CD14-positive monocyte (primary cell): ENCODE results near the gene CD276. TPM values are rescaled to one million over a fixed set of nuclear protein-coding genes. Genes with fewer than 3 reads are reported as not detected.

Source experiments
- DNase-seq, 3 donors: peaks; one replicate each; pipeline ENCODE4 v3.0.0-alpha.2; 2011 to 2022
- H2AFZ ChIP-seq: 2 replicates; pipeline ENCODE4 v1.6.0; 2012; ENCODE audit warnings: mild to moderate bottlenecking, low read depth, low read length, inconsistent platforms; ENCODE audit not compliant: insufficient read depth, poor library complexity, severe bottlenecking
- H3K27ac ChIP-seq, 2 donors: 1 replicate in 1 of 2; 2 replicates in 1 of 2; pipeline ENCODE4 v1.5.1; 2012 to 2013; ENCODE audit warnings: low read length in 2 of 2, control low read depth in 1 of 2, inconsistent platforms in 1 of 2, low read depth in 1 of 2, mild to moderate bottlenecking in 1 of 2
- H3K27me3 ChIP-seq, 2 donors: one replicate each; pipeline versions ENCODE4 v1.6.0 to v1.6.1; 2011 to 2013; ENCODE audit warnings: low read length in 2 of 2; ENCODE audit not compliant: control insufficient read depth in 2 of 2, insufficient read depth in 2 of 2
- H3K36me3 ChIP-seq, 2 donors: replicated peaks in 1 of 2; 1 replicate in 1 of 2; 2 replicates in 1 of 2; pipeline versions ENCODE4 v1.5.1 to v1.6.1; 2012 to 2013; ENCODE audit warnings: low read length in 2 of 2, control low read depth in 1 of 2, inconsistent platforms in 1 of 2, mild to moderate bottlenecking in 1 of 2; ENCODE audit not compliant: insufficient read depth in 2 of 2, control insufficient read depth in 1 of 2
- H3K4me1 ChIP-seq, 2 donors: 1 replicate in 1 of 2; 2 replicates in 1 of 2; pipeline versions ENCODE4 v1.5.1 to v1.6.1; 2012 to 2013; ENCODE audit warnings: low read length in 2 of 2, control low read depth in 1 of 2, inconsistent platforms in 1 of 2, mild to moderate bottlenecking in 1 of 2, moderate library complexity in 1 of 2; ENCODE audit not compliant: insufficient read depth in 2 of 2, control insufficient read depth in 1 of 2
- H3K4me2 ChIP-seq: replicated peaks from 2 replicates; pipeline ENCODE3; 2012; ENCODE audit warnings: low read length, moderate library complexity, mild to moderate bottlenecking; ENCODE audit not compliant: poor library complexity, severe bottlenecking; ENCODE audit errors: extremely low read depth
- H3K4me3 ChIP-seq, 3 experiments: fragments of 200-600 bp in 1 of 3; sonication (generic) in 1 of 3; replicated peaks in 1 of 3; 1 replicate in 2 of 3; 2 replicates in 1 of 3; pipeline ENCODE4 v1.5.1; 2011 to 2013; ENCODE audit warnings: low read length in 3 of 3, mild to moderate bottlenecking in 3 of 3, control low read depth in 2 of 3, low read depth in 2 of 3, inconsistent platforms in 1 of 3, moderate library complexity in 1 of 3
- H3K79me2 ChIP-seq: 2 replicates; pipeline ENCODE4 v1.6.0; 2012; ENCODE audit warnings: mild to moderate bottlenecking, control low read depth, inconsistent platforms, low read length, moderate library complexity; ENCODE audit not compliant: insufficient read depth
- H3K9ac ChIP-seq: 2 replicates; pipeline ENCODE4 v1.6.0; 2017; ENCODE audit warnings: low read length, mild to moderate bottlenecking; ENCODE audit not compliant: insufficient read depth, poor library complexity, severe bottlenecking
- H3K9me3 ChIP-seq, 2 donors: replicated peaks in 1 of 2; 1 replicate in 1 of 2; 2 replicates in 1 of 2; pipeline versions ENCODE4 v1.5.1 to v1.6.1; 2012 to 2013; ENCODE audit warnings: low read length in 2 of 2, control low read depth in 1 of 2; ENCODE audit not compliant: control insufficient read depth in 1 of 2, insufficient read depth in 1 of 2
- H4K20me1 ChIP-seq: 2 replicates; pipeline ENCODE4 v1.6.0; 2012; ENCODE audit warnings: mild to moderate bottlenecking, low read length, control low read depth, moderate library complexity; ENCODE audit not compliant: insufficient read depth
- H3K27ac Mint-ChIP-seq, 7 donors: one replicate each; pipeline ENCODE4 v1.8.0; 2020; ENCODE audit warnings: mild to moderate bottlenecking in 7 of 7, mixed read lengths in 7 of 7, moderate library complexity in 6 of 7, inconsistent platforms in 2 of 7
- H3K27me3 Mint-ChIP-seq, 3 donors: one replicate each; pipeline ENCODE4 v1.8.0; 2021 to 2022; ENCODE audit warnings: low read depth in 3 of 3, mild to moderate bottlenecking in 3 of 3, mixed read lengths in 3 of 3, moderate library complexity in 3 of 3, inconsistent platforms in 1 of 3
- H3K36me3 Mint-ChIP-seq, 2 donors: one replicate each; pipeline ENCODE4 v1.8.0; 2020; ENCODE audit warnings: mixed read lengths in 2 of 2, inconsistent platforms in 1 of 2, mild to moderate bottlenecking in 1 of 2
- H3K4me1 Mint-ChIP-seq: one replicate; pipeline ENCODE4 v1.8.0; 2020; ENCODE audit warnings: mild to moderate bottlenecking, mixed read lengths
- H3K4me3 Mint-ChIP-seq, 2 donors: one replicate each; pipeline ENCODE4 v1.8.0; 2020; ENCODE audit warnings: mild to moderate bottlenecking in 2 of 2, mixed read lengths in 2 of 2, moderate library complexity in 1 of 2
- H3K9me3 Mint-ChIP-seq, 7 donors: one replicate each; pipeline ENCODE4 v1.8.0; 2020 to 2022; ENCODE audit warnings: mixed read lengths in 7 of 7, mild to moderate bottlenecking in 6 of 7, moderate library complexity in 6 of 7, inconsistent platforms in 2 of 7
- CTCF ChIP-seq: fragments of 200-600 bp; IDR thresholded peaks from one replicate; pipeline ENCODE4 v1.8.0; 2022; ENCODE audit warnings: antibody characterized with exemption, mild to moderate bottlenecking
- WGBS: methylation state at CpG from one replicate; pipeline ENCODE4 v1.1.5; 2013; ENCODE audit warnings: missing lambda C conversion rate; ENCODE audit not compliant: insufficient coverage; 5-methylcytosine and 5-hydroxymethylcytosine counted together
- intact Hi-C, 2 donors: fragments of 100-400 bp; cut with micrococcal nuclease; formaldehyde crosslinking; loops; one replicate each; pipeline versions ENCODE4 v1.15.0 to v1.15.1; 2023
- polyA plus RNA-seq, 3 donors: library from polyadenylated mRNA; depleted of rRNA in 1 of 3; unstranded in 2 of 3; stranded (reverse) in 1 of 3; fragments of 300-500 nt in 2 of 3; fragments of >200 nt in 1 of 3; fragmentation: Illumina TruSeq in 2 of 3; gene quantifications; 1 replicate in 2 of 3; 2 replicates in 1 of 3; pipeline ENCODE4 v1.2.3, GENCODE V29; 2012 to 2021

CD276 gene
- polyA plus RNA-seq, 3 donors = 0.52 to 0.72 (median 0.64) TPM

DNA sequence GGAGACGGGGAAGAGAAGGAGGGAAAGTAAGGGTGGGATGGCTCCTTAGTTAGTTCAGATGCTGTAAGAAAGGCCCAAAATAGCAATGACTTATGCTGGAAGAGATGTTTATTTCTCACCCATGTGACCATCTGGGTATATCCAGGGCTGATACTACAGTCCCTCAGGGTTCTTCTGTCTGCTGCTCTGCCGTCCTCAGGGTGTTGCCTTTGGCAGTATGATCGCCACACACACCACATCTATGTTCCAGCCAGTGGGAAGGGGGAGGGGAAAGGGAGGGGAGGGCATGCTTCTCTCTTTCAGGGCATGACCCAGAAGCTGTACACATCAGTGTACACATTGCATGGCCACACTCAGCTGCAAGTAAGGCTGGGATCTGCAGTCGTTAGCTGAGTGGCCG, 10.2 kb downstream of the CD276 start:
- 49% methylated on average over 3 of the region's 5 CpGs for WGBS
- Mint-ChIP-seq H3K27me3 (peaks cover 48 to 57% (median 54%) of the 10 kb centered on the region in 3 donors), H3K27ac (no peak overlapping the region), H3K36me3 (no peaks in the 10 kb centered on the region), H3K4me3 (peak overlapping the region in 1 of 2 donors; percentile 72), H3K4me1 (peaks cover 33% of the 10 kb centered on the region), H3K9me3 (peaks cover 0 to 4% (median 0%) of the 10 kb centered on the region in 7 donors)
- no peaks in the 10 kb centered on the region for H3K9me3 ChIP-seq
- H3K4me3 ChIP-seq = no peak overlapping the region
- no peaks in the 10 kb centered on the region for H3K79me2 ChIP-seq
- no peak overlapping the region for H3K4me2 ChIP-seq
- H2AFZ ChIP-seq = no peak overlapping the region
- DNase-seq = no peak
- intact Hi-C loops = no loop called here
- peaks cover 22 to 25% of the 10 kb centered on the region in 2 donors for H3K4me1 ChIP-seq
- H3K36me3 ChIP-seq = no peaks in the 10 kb centered on the region
- H3K27me3 ChIP-seq = peaks cover 35 to 61% of the 10 kb centered on the region in 2 donors
- H3K27ac ChIP-seq = no peak overlapping the region
- H4K20me1 ChIP-seq = no peaks in the 10 kb centered on the region
- no peak overlapping the region for H3K9ac ChIP-seq
- no peak for TF ChIP-seq CTCF

- TF ChIP-seq CTCF = no peak
- H3K27me3 ChIP-seq = peaks cover 33 to 64% of the 10 kb centered on the region in 2 donors
- no peaks in the 10 kb centered on the region for H3K9me3 ChIP-seq
- H3K27me3 Mint-ChIP-seq = peaks cover 52 to 63% (median 62%) of the 10 kb centered on the region in 3 donors
- H3K9ac ChIP-seq = no peak overlapping the region
- intact Hi-C loops = loop anchor here (5.0 kb wide), 2 partner anchors 134 to 394 kb away; no protein-coding TSS in a partner anchor
- H3K4me1 Mint-ChIP-seq = peaks cover 35% of the 10 kb centered on the region
- H3K9me3 Mint-ChIP-seq = peaks cover 0 to 4% (median 0%) of the 10 kb centered on the region in 7 donors
- no peaks in the 10 kb centered on the region for H3K36me3 ChIP-seq
- no peaks in the 10 kb centered on the region for H3K36me3 Mint-ChIP-seq
- H3K4me3 Mint-ChIP-seq = peak overlapping the region in 1 of 2 donors; percentile 21
- no peak overlapping the region for H2AFZ ChIP-seq
- peaks cover 22 to 25% of the 10 kb centered on the region in 2 donors for H3K4me1 ChIP-seq
- 70% methylated on average over 9 of the region's 16 CpGs for WGBS
- no peak overlapping the region for H3K4me3 ChIP-seq
- H3K79me2 ChIP-seq = no peaks in the 10 kb centered on the region
- no peaks in the 10 kb centered on the region for H4K20me1 ChIP-seq
- no peak for DNase-seq
- H3K4me2 ChIP-seq = no peak overlapping the region
- H3K27ac Mint-ChIP-seq = peak overlapping the region in 1 of 7 donors; percentile 0
- no peak overlapping the region for H3K27ac ChIP-seq
Measured at GRCh38 chr15:73695773-73696640, 11.8 kb downstream of the CD276 start.
